Measurements from ENCODE around the gene NAA80. TPM values are rescaled to one million over a fixed set of nuclear protein-coding genes. Genes with fewer than 3 reads are reported as not detected.

Gene NAA80
- total RNA-seq, 1 donor, result 8.4 TPM

GRCh38 chr3:50256978-50257890 lies 42.0 kb downstream of the NAA80 start:
- DNase-seq (ENCODE audit: low read depth), result peak; percentile 34
- TF ChIP-seq CTCF (IDR thresholded peaks at IDR 0.05; ENCODE audit: insufficient read depth, low read length), result peak; percentile 57
- no peak overlapping the region for H3K4me3 ChIP-seq (ENCODE audit: low read depth, low read length)

- no peak for TF ChIP-seq CTCF (IDR thresholded peaks at IDR 0.05; ENCODE audit: insufficient read depth, low read length)
- no peak overlapping the region for H3K4me3 ChIP-seq (ENCODE audit: low read depth, low read length)
- DNase-seq (ENCODE audit: low read depth), result no peak
These were observed 44.0 kb downstream of the NAA80 start for GRCh38 chr3:50255251-50255615.

GRCh38 chr3:50254577-50255250 lies 44.5 kb downstream of the NAA80 start:
- no peak for TF ChIP-seq CTCF (IDR thresholded peaks at IDR 0.05; ENCODE audit: insufficient read depth, low read length)
- H3K4me3 ChIP-seq (ENCODE audit: low read depth, low read length), result no peak overlapping the region
- peak; percentile 42 for DNase-seq (ENCODE audit: low read depth)

- no peak for TF ChIP-seq CTCF (IDR thresholded peaks at IDR 0.05; ENCODE audit: insufficient read depth, low read length)
- peak; percentile 92 for DNase-seq (ENCODE audit: low read depth)
- no peak overlapping the region for H3K4me3 ChIP-seq (ENCODE audit: low read depth, low read length)
These were observed 48.0 kb downstream of the NAA80 start for GRCh38 chr3:50251220-50251619.

- no peak for TF ChIP-seq CTCF (IDR thresholded peaks at IDR 0.05; ENCODE audit: insufficient read depth, low read length)
- no peak for DNase-seq (ENCODE audit: low read depth)
- no peak overlapping the region for H3K4me3 ChIP-seq (ENCODE audit: low read depth, low read length)
These were observed 48.7 kb downstream of the NAA80 start for GRCh38 chr3:50250514-50250913.

- no peak for TF ChIP-seq CTCF (IDR thresholded peaks at IDR 0.05; ENCODE audit: insufficient read depth, low read length)
- no peak overlapping the region for H3K4me3 ChIP-seq (ENCODE audit: low read depth, low read length)
- DNase-seq (ENCODE audit: low read depth), result no peak
These were observed 49.7 kb downstream of the NAA80 start for GRCh38 chr3:50249457-50249856.
